Measurements from ENCODE around the gene NOC2L.
A peak's percentile ranks its signal among the peaks of the same experiment; 100 is the strongest.

Gene NOC2L

GRCh38 chr1:929712-930632, 29.1 kb downstream of the NOC2L start:
- no peak for DNase-seq (ENCODE audit: low read depth)

DNA sequence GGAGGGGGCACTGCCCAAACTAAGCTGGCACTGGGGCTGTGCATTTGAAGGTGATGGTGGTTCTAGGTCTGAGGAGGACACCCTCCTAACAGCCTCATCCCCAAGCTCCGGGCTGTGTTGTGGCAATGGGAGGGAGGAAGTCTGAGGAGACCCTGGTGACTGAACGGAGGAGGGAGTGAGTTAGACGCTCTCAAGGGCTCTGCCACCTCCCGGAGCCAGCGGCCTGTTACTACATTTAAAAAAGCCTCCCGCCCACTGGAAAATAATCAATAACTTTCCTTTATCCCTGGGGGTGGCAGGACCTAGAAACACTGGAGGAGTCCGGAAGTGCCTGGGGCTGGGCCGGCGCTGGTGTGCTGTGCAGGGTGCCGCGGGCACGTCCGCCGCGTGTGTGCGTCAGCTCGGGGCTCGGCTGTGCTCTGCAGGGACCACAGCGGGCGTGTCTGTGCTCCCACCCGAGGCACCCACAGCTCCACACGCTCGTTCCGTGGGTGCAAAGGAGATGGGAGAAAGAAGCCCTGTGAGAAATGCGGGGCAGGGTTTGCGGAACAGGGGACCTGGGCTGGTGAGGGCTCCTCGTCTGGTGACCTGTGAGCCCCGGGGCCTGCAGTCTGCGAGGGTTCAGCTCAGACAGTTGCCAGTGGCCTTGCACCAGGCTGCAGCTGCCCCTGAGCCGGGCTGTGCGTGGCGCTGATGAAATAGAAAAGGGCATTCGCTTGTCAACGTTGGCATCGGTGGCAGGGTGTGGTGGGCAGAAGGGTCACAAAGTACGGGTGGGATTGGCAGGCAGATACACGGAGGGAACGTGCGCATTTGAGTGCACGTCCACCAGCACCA, 30.0 kb downstream of the NOC2L start:
- no peak for DNase-seq (ENCODE audit: low read depth)

DNA sequence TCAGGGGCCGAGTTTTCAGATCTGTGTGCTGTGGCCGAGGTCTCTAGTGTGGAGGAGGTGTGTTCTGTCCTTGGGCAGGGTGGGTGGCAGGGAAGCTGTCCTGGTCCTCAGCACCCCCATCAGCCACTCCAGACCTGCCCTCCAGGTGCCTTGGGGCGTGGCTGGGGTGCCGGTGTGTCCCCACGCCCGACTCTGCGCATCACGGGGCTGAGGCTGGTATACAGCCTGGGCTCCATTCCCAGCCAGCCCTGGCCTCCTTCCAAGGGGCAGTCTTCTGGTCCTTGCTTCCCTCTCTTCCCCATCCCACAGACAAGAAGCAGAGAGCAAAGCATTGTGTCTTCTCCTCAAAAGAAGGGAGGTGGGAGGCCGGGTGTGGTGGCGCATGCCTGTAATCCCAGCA, 31.3 kb downstream of the NOC2L start:
- DNase-seq (ENCODE audit: low read depth), result no peak

DNA sequence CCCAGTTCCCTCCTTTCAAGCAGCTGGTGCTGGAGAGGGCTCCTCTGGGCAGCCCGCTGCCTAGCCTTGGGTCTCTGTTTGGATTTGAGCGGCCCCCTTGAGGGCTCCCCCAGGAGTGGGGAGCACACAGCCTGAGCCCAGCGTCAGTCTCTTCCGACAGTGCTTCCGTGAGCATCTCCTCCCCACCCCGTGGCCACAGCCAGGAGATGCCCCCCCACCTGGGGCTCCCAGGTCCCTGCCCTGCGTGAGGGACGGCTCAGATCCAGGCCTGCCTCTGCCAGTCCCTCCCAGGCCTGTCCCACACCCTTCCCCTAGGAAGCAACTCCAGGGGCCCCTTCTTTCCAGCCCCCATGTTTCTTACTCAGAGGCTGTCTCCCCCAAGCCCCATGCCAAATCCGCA, 31.8 kb downstream of the NOC2L start:
- no peak for DNase-seq (ENCODE audit: low read depth)

- DNase-seq (ENCODE audit: low read depth), result no peak
Measured at GRCh38 chr1:925561-926421, 33.3 kb downstream of the NOC2L start.

GRCh38 chr1:924656-925560, 34.1 kb downstream of the NOC2L start:
- DNase-seq (ENCODE audit: low read depth), result no peak

DNA sequence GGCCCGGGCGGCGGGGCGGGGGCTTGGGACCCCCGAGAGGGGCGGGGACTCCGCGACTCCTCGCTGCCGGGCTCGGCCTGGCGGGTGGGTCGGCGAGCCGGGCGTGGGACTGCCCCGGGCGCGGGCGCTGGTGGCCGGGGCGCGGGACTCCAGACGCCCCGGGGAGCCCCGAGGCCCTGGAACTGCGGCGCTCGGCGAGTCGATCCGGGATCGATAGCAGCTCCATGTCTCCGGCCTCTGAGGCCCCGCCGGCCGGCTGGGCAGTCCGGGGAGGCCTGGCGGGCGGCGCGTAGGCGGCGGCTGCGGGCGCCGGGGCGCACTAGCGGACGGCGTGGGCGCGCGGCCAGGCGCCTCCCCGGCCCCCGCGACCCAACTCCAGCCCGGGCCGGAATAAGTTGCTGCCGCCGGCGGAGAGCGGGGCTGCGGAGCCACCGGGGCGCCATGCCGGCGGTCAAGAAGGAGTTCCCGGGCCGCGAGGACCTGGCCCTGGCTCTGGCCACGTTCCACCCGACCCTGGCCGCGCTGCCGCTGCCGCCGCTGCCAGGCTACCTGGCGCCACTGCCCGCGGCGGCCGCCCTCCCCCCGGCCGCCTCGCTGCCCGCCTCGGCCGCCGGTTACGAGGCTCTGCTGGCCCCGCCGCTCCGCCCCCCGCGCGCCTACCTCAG, 34.9 kb downstream of the NOC2L start:
- DNase-seq (ENCODE audit: low read depth), result no peak

- DNase-seq (ENCODE audit: low read depth), result peak; percentile 31
Measured at GRCh38 chr1:923131-923990, 35.7 kb downstream of the NOC2L start, which contains the start of gene SAMD11. Gene SAMD11, plus strand, starts transcription at chr1:923923. Its CDS starts 509 bp downstream, at chr1:924432.

DNA sequence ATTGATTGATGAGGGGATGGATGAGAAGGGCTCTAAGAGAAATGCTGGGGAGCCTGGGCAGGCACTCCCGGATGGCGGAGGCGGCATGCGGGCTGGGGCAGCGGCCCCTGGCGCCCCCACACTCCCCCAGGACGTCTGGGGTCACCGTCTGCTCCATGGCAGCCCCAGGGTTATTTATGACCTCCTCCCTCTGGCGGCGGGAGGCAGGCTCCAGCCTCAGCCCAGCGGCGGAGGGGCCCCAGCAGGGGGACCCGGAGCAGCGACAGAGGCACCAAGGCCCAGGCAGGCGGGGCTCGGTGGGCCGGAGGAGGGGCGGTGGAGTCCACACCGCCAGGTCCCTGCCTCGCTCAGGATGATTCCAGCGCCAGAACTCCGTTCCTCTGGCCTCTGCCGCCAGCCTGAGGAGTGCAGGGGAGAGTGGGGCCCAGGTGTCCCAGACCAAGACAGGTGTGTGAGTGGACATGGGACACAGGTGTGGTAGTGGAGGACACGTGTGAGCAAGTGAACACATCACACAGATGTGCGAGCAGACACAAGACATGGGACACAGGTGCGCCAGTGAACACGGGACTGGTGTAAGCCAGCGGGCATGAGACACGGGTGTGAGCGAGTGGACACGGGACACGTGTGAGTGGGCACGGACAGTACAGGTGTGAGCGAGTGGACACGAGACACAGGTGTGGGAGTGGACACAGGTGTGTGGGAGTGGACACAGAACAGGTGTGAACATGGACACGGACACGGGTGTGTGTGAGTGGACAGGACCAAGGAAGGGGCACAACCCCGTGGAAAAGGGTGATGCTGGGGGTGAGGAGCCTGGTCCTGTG, 37.8 kb downstream of the NOC2L start:
- DNase-seq (ENCODE audit: low read depth), result no peak

DNA sequence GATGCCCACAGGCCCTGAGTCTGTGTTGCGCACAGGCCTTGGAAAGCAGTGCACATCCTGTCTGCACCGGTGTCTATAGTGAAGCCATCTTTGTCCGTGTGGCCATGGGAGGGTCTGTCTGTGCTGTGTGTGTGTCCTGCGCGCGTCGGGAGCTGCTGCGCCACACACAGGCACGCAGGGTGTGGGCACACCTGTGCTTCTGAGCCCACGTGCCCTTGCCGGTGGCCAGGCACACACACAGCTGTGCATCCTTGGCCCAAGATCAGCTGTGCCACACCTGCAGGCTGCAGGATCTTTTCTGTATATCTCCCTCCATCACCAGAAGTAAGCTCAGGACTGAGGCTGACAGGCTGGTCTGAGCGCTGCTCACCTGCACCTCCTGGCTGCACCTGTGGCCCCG, 38.5 kb downstream of the NOC2L start:
- DNase-seq (ENCODE audit: low read depth), result no peak

GRCh38 chr1:920010-920409, 39.0 kb downstream of the NOC2L start:
- no peak for DNase-seq (ENCODE audit: low read depth)

DNA sequence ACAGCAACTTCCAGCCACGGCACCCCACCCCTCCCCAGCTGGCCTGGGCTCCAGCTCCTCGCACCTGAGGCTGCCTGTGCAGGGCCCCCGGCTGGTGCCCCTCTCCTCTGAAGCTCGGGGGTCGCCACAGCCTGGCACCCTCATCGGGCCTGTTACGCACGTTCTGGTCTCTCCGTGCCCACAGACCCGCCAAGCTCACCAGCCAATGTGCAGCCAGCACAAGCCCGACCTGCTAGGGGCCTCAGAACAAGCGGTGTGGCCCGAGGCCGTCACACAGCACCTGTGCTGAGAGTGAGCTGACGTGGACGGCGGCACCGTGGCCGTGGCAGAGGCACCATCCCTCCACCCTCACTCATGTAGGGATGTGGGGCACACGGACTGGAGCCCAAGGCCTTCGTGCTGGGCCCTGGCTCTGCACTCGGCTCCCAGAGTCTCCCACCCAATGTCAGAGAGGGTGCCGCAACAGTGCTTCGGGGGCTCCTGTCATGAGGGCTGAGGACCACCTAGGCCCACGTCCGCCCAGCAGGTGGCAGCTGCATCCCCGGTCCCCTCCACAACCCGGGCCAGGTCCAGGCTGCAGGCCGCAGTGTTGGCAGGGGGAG, 39.7 kb downstream of the NOC2L start:
- DNase-seq (ENCODE audit: low read depth), result no peak

DNA sequence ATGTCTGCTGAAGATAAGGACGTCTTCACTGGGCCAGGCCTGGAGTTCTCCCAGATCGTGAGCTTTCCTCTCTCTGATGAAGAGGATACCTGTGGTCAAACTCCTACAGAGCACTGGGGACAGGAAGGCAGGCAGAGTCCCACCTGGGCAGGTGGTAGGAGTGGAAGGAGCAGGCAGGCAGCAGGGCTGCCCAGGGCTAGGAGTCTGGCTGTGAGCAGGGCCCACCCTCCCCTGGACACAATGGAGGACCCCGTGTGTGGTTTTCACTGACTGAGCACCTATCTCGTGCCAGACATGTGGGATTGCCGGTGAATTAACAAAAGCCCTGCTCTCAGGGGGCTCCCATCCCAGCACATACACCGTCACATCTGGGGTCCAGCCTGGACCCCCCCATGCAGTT, 40.2 kb downstream of the NOC2L start:
- no peak for DNase-seq (ENCODE audit: low read depth)

DNA sequence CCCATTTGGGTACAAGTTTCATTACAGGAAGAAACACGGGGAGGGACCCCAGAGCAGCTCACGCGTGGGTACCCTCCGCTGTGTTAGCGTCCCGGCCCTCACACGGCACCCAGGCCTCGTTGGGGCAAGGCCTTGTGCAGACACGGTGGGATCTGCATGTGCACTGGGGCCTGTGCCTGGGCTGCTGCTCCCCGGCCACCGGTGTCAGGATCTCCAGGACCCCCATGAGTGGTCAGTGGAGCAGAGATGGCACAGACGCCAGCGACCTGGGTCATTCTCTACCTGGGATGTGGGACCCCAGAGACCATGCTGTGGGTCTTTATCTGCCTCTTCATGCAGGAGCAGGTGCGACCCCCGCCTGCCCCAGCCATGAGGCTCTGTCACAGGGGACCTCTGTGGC, 40.7 kb downstream of the NOC2L start:
- DNase-seq (ENCODE audit: low read depth), result no peak

DNA sequence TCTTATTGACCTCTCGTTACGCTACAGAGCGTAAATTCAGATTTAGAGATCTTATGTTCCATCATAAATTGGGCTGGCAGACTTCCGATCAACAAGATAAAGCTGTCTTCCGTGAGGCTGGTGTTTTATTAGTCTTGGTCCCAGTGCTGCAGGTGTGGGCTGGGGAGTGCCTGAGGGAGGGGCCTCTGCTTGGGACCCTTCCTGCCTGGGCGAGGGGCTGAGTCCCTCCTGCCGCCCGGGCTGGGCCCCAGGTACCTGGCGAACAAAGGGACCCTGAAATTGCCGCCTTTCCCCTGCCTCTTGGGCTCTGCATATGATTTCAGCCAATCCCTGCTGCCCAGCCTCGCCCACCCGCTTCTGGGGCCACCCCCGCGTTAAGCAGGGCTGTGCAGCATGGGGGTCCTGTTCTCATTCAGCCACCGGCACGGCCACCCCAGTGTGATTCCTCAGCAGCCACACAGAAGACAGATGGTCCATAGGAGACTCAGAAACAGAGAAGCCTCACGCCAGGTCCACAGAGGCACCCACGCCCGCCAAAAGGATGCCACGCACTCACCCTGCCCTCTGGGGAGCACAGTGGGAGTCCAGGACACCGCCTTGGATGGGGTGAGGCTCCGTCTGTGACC, 41.5 kb downstream of the NOC2L start:
- DNase-seq (ENCODE audit: low read depth), result no peak

- DNase-seq (ENCODE audit: low read depth), result no peak
Measured at GRCh38 chr1:917076-917459, 42.0 kb downstream of the NOC2L start.

- DNase-seq (ENCODE audit: low read depth), result no peak
Measured at GRCh38 chr1:916173-917075, 42.6 kb downstream of the NOC2L start.
